ENCODE measurements around the gene TTC39A.
"Not testable (repeated sequence)": the region's sequence is repeated elsewhere in the genome, so short reads cannot be mapped to it uniquely, and the experiment has no call there.

The TTC39A gene

GRCh38 chr1:51336711-51337110 is 6.3 kb upstream of the TTC39A start:
- no peak for DNase-seq (ENCODE audit: low read depth)

GRCh38 chr1:51336004-51336403 is 5.6 kb upstream of the TTC39A start:
- DNase-seq (ENCODE audit: low read depth): no peak

- no peak for DNase-seq (ENCODE audit: low read depth)
These were observed 1.1 kb upstream of the TTC39A start for GRCh38 chr1:51331206-51332100.

- DNase-seq (ENCODE audit: low read depth): no peak
These were observed 678 bp downstream of the TTC39A start for GRCh38 chr1:51329443-51330325.

- DNase-seq (ENCODE audit: low read depth): no peak
These were observed 1.4 kb downstream of the TTC39A start for GRCh38 chr1:51328926-51329325.

GRCh38 chr1:51328279-51328678 is 2.1 kb downstream of the TTC39A start:
- DNase-seq (ENCODE audit: low read depth): no peak

GRCh38 chr1:51327386-51327785 is 3.0 kb downstream of the TTC39A start:
- DNase-seq (ENCODE audit: low read depth): no peak

- DNase-seq (ENCODE audit: low read depth): no peak
These were observed 3.5 kb downstream of the TTC39A start for GRCh38 chr1:51326839-51327238.

- DNase-seq (ENCODE audit: low read depth): no peak
These were observed 4.2 kb downstream of the TTC39A start for GRCh38 chr1:51325878-51326755.

GRCh38 chr1:51325391-51325790 is 5.0 kb downstream of the TTC39A start:
- DNase-seq (ENCODE audit: low read depth): no peak

GRCh38 chr1:51325011-51325385 is 5.4 kb downstream of the TTC39A start:
- DNase-seq (ENCODE audit: low read depth): not testable (repeated sequence)

- no peak for DNase-seq (ENCODE audit: low read depth)
These were observed 5.9 kb downstream of the TTC39A start for GRCh38 chr1:51324251-51325010.

GRCh38 chr1:51323778-51324177 is 6.6 kb downstream of the TTC39A start:
- no peak for DNase-seq (ENCODE audit: low read depth)

GRCh38 chr1:51322417-51323101 is 7.8 kb downstream of the TTC39A start:
- DNase-seq (ENCODE audit: low read depth): no peak

- no peak for DNase-seq (ENCODE audit: low read depth)
These were observed 8.5 kb downstream of the TTC39A start for GRCh38 chr1:51321924-51322280.

- DNase-seq (ENCODE audit: low read depth): no peak
These were observed 9.1 kb downstream of the TTC39A start for GRCh38 chr1:51320967-51321923.

GRCh38 chr1:51317798-51318197 is 12.6 kb downstream of the TTC39A start:
- DNase-seq (ENCODE audit: low read depth): no peak

GRCh38 chr1:51316846-51317120 is 13.6 kb downstream of the TTC39A start:
- DNase-seq (ENCODE audit: low read depth): no peak

- no peak for DNase-seq (ENCODE audit: low read depth)
These were observed 14.1 kb downstream of the TTC39A start for GRCh38 chr1:51316113-51316845.
